Measurements from ENCODE around the gene GRIK4. TPM values are rescaled to one million over a fixed set of nuclear protein-coding genes. Genes with fewer than 3 reads are reported as not detected.

Gene GRIK4
- total and polyA plus RNA-seq, 4 donors, result 0.05 to 0.25 (median 0.06) TPM; not detected in 1

GRCh38 chr11:120578596-120579154 lies 67.1 kb downstream of the GRIK4 start:
- Histone ChIP-seq H3K9ac (ENCODE audit: low read depth in 1 of 2, low read length in 2 of 2) (no peak overlapping the region), H3K27me3 (ENCODE audit: control insufficient read depth in 4 of 4, insufficient read depth in 4 of 4, low read length in 3 of 4) (peaks cover 0 to 3% (median 0%) of the 10 kb centered on the region in 4 donors), H3K4me3 (ENCODE audit: low read depth in 1 of 3, low read length in 3 of 3) (no peak overlapping the region), H3K36me3 (ENCODE audit: control insufficient read depth in 4 of 4, insufficient read depth in 3 of 4, low read depth in 1 of 4, low read length in 3 of 4) (no peaks in the 10 kb centered on the region), H3K9me3 (ENCODE audit: control insufficient read depth in 4 of 4, low read length in 3 of 4) (peaks cover 0 to 6% (median 2%) of the 10 kb centered on the region in 4 donors), H3K4me1 (ENCODE audit: control insufficient read depth in 4 of 4, insufficient read depth in 4 of 4, low read length in 3 of 4) (no peaks in the 10 kb centered on the region), H3K27ac (ENCODE audit: low read depth in 1 of 2, low read length in 2 of 2) (no peak overlapping the region)
- no peak for TF ChIP-seq HNF4G (IDR thresholded peaks at IDR 0.05)
- TF ChIP-seq FOXA1 (IDR thresholded peaks at IDR 0.05), result no peak
- TF ChIP-seq HNF4A (conservative IDR thresholded peaks at IDR 0.05), result no peak
- TF ChIP-seq RAD21 (IDR thresholded peaks at IDR 0.05), result no peak
- TF ChIP-seq RXRA (IDR thresholded peaks at IDR 0.05), result no peak
- TF ChIP-seq, protein P1, sequence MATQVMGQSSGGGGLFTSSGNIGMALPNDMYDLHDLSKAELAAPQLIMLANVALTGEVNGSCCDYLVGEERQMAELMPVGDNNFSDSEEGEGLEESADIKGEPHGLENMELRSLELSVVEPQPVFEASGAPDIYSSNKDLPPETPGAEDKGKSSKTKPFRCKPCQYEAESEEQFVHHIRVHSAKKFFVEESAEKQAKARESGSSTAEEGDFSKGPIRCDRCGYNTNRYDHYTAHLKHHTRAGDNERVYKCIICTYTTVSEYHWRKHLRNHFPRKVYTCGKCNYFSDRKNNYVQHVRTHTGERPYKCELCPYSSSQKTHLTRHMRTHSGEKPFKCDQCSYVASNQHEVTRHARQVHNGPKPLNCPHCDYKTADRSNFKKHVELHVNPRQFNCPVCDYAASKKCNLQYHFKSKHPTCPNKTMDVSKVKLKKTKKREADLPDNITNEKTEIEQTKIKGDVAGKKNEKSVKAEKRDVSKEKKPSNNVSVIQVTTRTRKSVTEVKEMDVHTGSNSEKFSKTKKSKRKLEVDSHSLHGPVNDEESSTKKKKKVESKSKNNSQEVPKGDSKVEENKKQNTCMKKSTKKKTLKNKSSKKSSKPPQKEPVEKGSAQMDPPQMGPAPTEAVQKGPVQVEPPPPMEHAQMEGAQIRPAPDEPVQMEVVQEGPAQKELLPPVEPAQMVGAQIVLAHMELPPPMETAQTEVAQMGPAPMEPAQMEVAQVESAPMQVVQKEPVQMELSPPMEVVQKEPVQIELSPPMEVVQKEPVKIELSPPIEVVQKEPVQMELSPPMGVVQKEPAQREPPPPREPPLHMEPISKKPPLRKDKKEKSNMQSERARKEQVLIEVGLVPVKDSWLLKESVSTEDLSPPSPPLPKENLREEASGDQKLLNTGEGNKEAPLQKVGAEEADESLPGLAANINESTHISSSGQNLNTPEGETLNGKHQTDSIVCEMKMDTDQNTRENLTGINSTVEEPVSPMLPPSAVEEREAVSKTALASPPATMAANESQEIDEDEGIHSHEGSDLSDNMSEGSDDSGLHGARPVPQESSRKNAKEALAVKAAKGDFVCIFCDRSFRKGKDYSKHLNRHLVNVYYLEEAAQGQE (IDR thresholded peaks at IDR 0.05), result no peak
- WGBS, result 76% methylated on average over 14 of the region's 14 CpGs
- no peak for DNase-seq (ENCODE audit: low spot score)

DNA sequence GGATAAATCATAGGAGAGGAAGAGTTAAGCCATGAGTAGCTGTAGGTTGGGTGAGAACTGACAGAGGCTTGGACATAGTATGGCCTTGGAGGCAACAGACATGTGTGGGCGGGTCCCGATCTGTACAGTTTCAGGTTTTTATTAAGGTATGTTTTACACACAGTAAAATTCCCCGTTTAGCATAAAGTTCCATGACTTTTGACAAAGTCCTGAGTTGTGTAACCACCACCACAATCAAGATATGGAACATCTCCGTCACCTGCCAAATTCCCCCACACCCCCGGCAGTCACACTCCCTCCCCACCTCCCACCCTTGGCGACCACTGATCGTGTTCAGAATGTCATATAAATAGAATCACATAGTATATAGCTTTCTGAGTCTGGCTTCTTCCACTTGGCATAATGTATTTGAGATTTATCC lies 68.1 kb downstream of the GRIK4 start:
- no peak for DNase-seq (ENCODE audit: low spot score)
- TF ChIP-seq JUND (IDR thresholded peaks at IDR 0.05) (no peak), ATF3 (IDR thresholded peaks at IDR 0.05) (no peak), EGR1 (IDR thresholded peaks at IDR 0.05; ENCODE audit: low read depth in 2 of 2) (no peak), YY1 (IDR thresholded peaks at IDR 0.05) (no peak), ZBTB33 (IDR thresholded peaks at IDR 0.05) (no peak), TAF1 (conservative IDR thresholded peaks at IDR 0.05) (no peak), HNF4A (conservative IDR thresholded peaks at IDR 0.05) (no peak), FOXA1 (IDR thresholded peaks at IDR 0.05) (no peak), FOXA2 (IDR thresholded peaks at IDR 0.05) (no peak)
- TF ChIP-seq, protein P1 (IDR thresholded peaks at IDR 0.05), result no peak
- TF ChIP-seq, protein P2, sequence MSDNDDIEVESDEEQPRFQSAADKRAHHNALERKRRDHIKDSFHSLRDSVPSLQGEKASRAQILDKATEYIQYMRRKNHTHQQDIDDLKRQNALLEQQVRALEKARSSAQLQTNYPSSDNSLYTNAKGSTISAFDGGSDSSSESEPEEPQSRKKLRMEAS (IDR thresholded peaks at IDR 0.05), result no peak
- no peak overlapping the region for H3K9ac ChIP-seq (ENCODE audit: low read depth in 1 of 2, low read length in 2 of 2)
- no peak overlapping the region for H3K27ac ChIP-seq (ENCODE audit: low read depth in 1 of 2, low read length in 2 of 2)
- WGBS, result 63% methylated on average over 7 of the region's 7 CpGs
- H3K27me3 ChIP-seq (ENCODE audit: control insufficient read depth in 4 of 4, insufficient read depth in 4 of 4, low read length in 3 of 4), result peaks cover 0 to 3% (median 0%) of the 10 kb centered on the region in 4 donors
- H3K9me3 ChIP-seq (ENCODE audit: control insufficient read depth in 4 of 4, low read length in 3 of 4), result peaks cover 0 to 6% (median 2%) of the 10 kb centered on the region in 4 donors
- H3K36me3 ChIP-seq (ENCODE audit: control insufficient read depth in 4 of 4, insufficient read depth in 3 of 4, low read depth in 1 of 4, low read length in 3 of 4), result no peaks in the 10 kb centered on the region
- H3K4me1 ChIP-seq (ENCODE audit: control insufficient read depth in 4 of 4, insufficient read depth in 4 of 4, low read length in 3 of 4), result no peaks in the 10 kb centered on the region
- no peak overlapping the region for H3K4me3 ChIP-seq (ENCODE audit: low read depth in 1 of 3, low read length in 3 of 3)

All from liver (tissue), 9 donors.